Inflammatory macrophage treated with lipopolysaccharide for 1 hour (primary cell): Measurements from ENCODE around the gene NIPBL.
"Not testable (repeated sequence)": the region's sequence is repeated elsewhere in the genome, so short reads cannot be mapped to it uniquely, and the experiment has no call there.

Experiments
- DNase-seq, 2 donors: peaks; one replicate each; pipeline ENCODE4 v3.0.0-alpha.2; 2020 to 2022

Gene NIPBL

DNA sequence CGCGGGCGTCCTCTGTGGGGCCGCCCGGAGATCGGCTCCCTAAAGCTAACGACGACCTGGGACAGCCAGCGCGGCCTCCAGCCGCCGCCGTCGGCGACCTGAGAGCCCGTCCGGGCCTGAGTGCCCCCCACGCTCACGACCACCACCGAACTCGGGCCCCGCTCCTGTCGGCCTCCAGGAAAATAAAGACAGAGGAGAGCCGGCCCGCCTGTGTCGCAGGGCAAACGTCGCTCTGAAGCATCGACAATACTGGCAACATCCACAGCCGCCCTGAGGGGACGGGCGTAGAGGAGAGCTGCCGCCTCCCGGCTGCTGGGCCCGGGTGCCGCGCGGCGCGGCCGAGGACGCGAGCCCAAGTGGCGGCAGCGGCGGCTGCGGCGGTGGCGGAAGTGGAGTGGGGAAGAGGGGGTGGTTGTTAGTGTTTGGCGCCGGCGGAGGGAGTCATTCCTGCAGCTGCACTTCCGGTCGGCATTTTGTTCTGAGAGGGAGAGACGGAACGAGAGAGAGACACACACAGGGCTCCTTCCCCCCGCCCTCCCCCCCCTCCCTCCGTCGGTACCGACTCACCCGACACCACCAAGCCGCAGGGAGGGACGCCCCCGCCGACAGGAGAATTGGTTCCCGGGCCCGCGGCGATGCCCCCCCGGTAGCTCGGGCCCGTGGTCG is at the start of gene NIPBL:
TSS of gene NIPBL (plus strand) at position 471 of the 666 bp plus-strand sequence. CDS start 76,928 bp downstream, outside the sequence.
- DNase-seq = peak; percentile 89 to 91

DNA sequence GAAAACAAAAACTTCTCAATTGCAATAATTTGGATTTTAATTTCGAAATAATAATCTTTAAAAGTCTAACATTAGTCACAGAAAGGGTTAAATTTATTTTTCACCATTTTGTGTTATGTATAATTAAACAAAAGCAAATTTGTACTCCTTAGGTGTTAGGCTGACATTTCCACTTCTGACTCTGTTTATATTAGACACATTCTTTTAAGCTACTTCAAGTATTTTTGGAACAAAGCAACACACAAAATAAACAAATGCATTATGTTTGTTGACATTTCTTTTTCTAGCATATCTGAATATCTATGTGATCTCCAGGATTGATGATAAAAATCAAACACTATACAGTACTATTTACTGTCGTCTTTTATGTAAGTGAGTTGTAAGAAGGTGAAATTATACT is 44.3 kb upstream of the NIPBL start:
- DNase-seq = no peak

GRCh38 chr5:36836831-36837230 is 39.7 kb upstream of the NIPBL start:
- DNase-seq = peak; percentile 32 to 42

DNA sequence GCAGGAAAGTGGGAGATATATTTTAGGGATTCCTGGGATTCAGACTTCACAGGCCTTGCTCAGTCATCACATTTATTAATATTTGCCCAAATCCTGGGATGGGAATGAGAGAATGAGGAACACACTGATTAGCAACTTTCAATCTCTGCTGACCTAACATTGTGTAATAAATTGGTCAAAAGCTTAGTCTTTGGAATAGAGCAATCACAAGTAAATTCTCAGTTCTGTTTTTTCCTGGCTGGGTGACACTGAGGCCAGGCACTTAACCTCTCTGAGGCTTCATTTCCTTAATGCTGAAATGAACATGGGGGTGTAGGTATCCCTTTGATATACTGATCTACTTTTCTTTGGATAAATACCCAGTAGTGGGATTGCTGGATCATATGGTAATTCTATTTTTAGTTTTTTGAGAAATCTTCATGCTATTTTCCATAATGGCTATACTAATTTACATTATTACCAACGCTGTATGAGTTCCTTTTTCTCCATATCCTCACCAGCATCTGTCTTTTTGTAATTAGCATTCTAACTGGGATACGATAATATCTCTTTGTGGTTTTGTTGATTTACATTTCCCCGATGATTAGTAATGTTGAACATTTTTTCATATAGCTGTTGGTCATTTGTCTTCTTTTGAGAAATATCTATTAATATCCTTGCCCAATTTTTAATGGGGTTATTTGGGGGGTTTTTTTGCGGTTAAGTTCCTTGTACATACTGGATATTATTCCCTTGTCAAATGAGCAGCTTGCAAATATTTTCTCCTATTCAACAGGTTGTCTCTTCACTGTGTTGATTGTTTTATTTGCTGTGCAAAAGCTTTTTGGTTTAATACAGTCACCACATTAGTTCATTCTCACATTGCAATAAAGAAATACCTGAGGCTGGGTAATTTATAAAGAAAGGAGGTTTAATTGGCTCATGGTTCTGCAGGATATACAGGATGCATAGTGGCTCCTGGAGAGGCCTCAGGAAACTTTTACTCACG is 36.8 kb upstream of the NIPBL start:
- DNase-seq = peak; percentile 78 to 81

GRCh38 chr5:36841677-36842076 is 34.9 kb upstream of the NIPBL start:
- peak in 1 of 2 donors; percentile 10 for DNase-seq

DNA sequence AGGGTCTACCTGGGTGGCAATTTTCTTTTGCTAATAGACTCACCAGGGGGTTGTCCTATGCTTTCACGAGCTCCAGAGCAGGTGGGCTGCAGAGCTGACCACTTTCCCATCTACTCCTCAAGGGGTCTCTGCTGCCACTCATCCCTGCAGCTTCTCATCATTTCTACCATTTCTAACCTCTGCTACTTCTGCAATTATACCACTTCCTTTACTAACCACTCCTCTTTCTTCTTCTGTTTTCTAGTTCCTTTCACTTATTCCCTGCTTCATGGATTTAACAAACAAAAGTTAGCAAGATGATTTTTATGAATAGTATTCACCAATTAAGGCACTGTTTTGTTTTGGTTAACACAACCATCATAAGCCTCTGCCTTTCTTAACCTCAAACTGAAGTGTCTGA is 34.5 kb upstream of the NIPBL start:
- peak in 1 of 2 donors; percentile 4 for DNase-seq

GRCh38 chr5:36844305-36844704 is 32.3 kb upstream of the NIPBL start:
- DNase-seq = no peak

- not testable (repeated sequence) for DNase-seq
These were observed 28.0 kb upstream of the NIPBL start for GRCh38 chr5:36848545-36848944.

DNA sequence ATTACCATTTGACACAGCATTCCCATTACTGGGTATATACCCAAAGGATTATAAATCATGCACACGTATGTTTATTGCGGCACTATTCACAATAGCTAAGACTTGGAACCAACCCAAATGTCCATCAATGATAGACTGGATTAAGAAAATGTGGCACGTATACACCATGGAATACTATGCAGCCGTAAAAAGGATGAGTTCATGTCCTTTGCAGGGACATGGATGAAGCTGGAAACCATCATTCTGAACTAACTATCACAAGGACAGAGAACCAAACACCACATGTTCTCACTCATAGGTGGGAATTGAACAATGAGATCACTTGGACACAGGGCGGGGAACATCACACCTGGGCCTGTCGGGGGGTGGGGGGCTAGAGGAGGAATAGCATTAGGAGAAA is 23.7 kb upstream of the NIPBL start:
- not testable (repeated sequence) for DNase-seq

- DNase-seq = no peak
These were observed 22.0 kb upstream of the NIPBL start for GRCh38 chr5:36854402-36855140.

- no peak for DNase-seq
These were observed 21.5 kb upstream of the NIPBL start for GRCh38 chr5:36855141-36855495.

- no peak for DNase-seq
These were observed 14.7 kb upstream of the NIPBL start for GRCh38 chr5:36861871-36862270.

GRCh38 chr5:36870399-36871040 is 6.0 kb upstream of the NIPBL start:
- DNase-seq = peak; percentile 71 to 95

DNA sequence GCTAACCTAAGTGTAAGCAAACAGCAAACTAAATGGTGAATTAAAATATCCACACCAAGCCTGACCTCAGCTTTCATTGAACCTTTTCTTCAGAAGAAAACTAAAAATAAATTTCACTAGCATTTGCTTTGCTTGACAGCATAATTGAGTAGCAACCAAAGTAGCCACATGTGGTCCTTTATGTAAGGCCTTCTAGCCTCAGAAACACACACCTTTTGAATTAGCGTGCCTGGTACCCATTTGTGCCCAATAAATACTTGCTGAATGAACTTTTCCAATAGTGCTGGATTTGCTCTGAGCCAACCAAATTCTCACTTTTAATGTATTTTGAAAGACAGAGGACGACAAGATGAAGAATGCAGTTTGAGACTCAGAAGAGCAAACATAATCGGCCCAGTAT is 2.1 kb upstream of the NIPBL start:
- DNase-seq = no peak

- DNase-seq = peak; percentile 44 to 56
These were observed 1.3 kb upstream of the NIPBL start for GRCh38 chr5:36875051-36875789.

DNA sequence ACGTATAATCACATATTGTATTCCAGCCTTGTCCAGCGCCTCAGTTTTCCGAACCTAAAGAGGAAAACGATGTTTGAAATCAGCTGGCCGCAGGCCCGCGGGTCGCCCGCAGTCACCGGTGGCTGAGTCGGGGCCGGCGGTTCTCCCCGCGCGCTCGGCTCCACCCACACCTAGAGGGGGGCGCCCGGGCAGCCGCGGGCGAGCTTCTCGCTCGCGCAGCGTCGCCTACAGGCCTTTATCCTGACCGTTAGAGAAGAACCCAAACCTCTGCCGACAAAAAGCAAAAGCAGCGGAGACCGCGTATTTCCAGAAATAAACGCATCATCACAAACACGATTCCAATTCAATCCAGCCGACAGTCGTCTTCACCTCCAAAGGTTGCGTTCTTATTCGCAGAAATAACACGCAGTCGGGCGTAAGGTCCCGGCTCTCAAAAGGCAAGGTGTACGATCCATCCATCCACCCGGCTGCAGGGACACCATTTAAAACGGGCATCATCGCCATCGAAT is 725 bp upstream of the NIPBL start:
- peak; percentile 72 to 73 for DNase-seq

DNA sequence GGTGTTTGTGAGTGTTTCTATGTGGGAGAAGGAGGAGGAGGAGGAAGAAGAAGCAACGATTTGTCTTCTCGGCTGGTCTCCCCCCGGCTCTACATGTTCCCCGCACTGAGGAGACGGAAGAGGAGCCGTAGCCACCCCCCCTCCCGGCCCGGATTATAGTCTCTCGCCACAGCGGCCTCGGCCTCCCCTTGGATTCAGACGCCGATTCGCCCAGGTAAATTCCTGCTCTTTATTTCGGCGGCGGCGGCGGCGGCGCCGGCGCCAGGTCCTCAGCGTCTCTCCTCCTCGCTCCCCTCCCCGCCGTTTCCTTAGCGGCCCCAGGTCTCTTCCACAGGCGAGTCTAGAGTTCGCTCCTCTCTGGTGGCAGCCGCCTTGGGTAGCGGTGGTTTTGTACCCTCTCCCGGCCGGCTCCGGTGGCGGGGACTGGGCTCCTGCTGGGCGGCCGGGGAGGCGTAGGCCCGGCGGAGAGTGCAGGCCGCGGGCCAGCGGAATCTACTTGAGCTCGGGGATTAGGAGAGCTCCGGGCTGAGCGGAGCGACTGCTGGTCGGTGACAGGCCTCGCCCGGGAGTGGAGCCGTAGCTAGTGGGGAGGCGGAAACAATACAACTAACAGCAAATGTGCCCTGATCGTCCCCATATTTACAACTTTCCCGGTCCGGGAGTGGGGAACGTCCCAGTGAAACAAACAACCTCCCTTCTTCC is 547 bp downstream of the NIPBL start:
- peak; percentile 56 to 63 for DNase-seq

GRCh38 chr5:36877667-36878391 is 1.3 kb downstream of the NIPBL start:
- peak; percentile 35 to 37 for DNase-seq

GRCh38 chr5:36878392-36879082 is 2.0 kb downstream of the NIPBL start:
- DNase-seq = no peak
